ENCODE measurements around the gene SLCO4A1. TPM values are rescaled to one million over a fixed set of nuclear protein-coding genes. Genes with fewer than 3 reads are reported as not detected.

SLCO4A1 gene
- total and polyA plus RNA-seq, 9 donors = 1.1 to 10.9 (median 3.7) TPM

DNA sequence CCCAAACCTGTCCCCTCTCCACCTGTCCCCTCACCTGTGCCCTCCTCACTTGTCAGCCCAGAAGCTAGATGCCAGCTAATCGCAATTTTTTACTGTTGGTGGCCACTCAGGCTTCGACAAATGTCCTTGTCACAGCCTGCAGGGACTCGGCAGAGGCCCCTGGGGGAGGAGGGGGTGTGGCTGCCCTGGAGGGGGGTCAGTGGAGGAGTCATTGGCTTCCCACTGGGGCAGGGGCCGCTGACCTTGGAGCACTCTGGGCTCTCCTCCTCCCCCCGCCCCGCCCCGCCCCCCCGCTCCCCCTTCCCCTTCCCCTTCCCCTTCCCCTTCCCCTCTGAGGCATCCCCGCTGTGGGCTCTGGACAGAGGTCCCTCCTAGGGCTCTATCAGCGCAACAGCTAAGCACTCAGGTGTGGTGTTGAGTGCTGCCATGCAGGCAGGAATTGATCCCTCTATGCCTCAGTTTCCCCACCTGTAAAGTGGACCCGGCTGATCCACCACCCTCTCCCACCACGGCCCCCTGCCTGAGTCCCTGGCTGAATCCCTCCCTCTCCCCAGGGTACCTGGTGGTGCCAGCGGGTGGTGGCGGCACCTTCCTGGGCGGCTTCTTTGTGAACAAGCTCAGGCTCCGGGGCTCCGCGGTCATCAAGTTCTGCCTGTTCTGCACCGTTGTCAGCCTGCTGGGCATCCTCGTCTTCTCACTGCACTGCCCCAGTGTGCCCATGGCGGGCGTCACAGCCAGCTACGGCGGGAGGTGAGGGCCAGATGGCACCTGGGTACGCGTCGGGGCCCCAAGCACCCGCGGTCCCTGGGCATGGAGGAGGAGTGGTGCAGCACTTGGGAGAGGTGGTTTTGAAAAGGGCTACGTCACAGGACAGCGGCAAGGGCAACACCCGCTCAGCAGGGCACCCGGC is 23.8 kb downstream of the SLCO4A1 start:
- TF ChIP-seq EP300 (IDR thresholded peaks at IDR 0.05) (no peak), POLR2A (IDR thresholded peaks at IDR 0.05) (no peak)
- TF ChIP-seq, protein P1, sequence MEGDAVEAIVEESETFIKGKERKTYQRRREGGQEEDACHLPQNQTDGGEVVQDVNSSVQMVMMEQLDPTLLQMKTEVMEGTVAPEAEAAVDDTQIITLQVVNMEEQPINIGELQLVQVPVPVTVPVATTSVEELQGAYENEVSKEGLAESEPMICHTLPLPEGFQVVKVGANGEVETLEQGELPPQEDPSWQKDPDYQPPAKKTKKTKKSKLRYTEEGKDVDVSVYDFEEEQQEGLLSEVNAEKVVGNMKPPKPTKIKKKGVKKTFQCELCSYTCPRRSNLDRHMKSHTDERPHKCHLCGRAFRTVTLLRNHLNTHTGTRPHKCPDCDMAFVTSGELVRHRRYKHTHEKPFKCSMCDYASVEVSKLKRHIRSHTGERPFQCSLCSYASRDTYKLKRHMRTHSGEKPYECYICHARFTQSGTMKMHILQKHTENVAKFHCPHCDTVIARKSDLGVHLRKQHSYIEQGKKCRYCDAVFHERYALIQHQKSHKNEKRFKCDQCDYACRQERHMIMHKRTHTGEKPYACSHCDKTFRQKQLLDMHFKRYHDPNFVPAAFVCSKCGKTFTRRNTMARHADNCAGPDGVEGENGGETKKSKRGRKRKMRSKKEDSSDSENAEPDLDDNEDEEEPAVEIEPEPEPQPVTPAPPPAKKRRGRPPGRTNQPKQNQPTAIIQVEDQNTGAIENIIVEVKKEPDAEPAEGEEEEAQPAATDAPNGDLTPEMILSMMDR (IDR thresholded peaks at IDR 0.05) = no peak
- Histone ChIP-seq H3K9me3 (no peaks in the 10 kb centered on the region), H3K4me1 (ENCODE audit: insufficient read depth) (no peaks in the 10 kb centered on the region), H3K27me3 (no peaks in the 10 kb centered on the region), H3K36me3 (no peaks in the 10 kb centered on the region), H3K27ac (no peak overlapping the region), H3K4me3 (no peak overlapping the region)
- intact Hi-C loops (cut with DNase I) = loop anchor here (5.0 kb wide), 3 partner anchors 126 to 341 kb away; partner anchors contain the start of gene BHLHE23 (in 2 of the 4)
- WGBS, 3 donors = 79 to 85% (median 83%) methylated on average over 28 to 31 of the region's 33 CpGs
- peak in 1 of 5 donors; percentile 14 for DNase-seq

DNA sequence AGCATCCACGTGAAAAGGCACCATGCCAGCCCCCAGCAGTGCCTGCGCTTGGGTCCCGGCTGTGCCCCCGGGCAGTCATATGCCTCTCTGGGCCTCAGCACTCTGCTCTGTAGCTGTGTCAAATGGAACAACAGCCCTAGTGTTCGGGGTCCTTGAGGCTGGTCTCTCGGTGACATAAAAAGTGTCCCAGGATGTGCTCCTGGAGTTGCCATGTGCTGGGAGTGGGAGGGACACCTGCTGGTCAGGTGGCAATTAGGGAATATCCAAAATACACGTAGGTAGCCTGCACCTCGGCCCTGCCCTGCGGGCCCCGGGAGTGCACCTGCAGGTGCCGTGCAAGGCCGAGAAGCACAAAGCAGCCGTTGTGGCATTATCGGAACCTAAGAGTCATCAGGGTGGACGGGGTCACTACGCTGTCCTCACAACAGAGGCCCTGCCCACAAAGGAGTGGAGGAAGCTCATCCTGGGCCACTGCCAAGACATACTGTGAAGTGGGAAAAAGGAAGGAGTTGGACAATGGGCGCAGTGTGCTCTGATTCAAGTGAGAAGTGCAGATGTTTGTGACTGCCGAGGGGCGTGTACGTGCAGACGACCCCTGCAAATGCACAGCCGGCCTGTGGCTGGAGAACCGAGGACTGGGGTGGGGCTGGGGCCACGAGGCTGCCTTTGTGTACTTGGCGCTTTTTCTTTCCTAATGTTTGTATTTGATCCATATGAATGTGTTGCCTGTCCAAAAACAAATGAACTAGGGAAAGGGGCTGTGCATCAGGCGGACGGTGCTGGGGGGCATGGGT is 24.6 kb downstream of the SLCO4A1 start:
- Histone ChIP-seq H3K36me3 (no peaks in the 10 kb centered on the region), H3K4me3 (no peak overlapping the region), H3K4me1 (ENCODE audit: insufficient read depth) (no peaks in the 10 kb centered on the region), H3K27ac (no peak overlapping the region), H3K9me3 (no peaks in the 10 kb centered on the region), H3K27me3 (no peaks in the 10 kb centered on the region)
- WGBS, 3 donors = 74 to 76% (median 75%) methylated on average over 25 to 27 of the region's 27 CpGs
- intact Hi-C loops (cut with DNase I) = loop anchor here (5.0 kb wide), 3 partner anchors 125 to 340 kb away; partner anchors contain the start of gene BHLHE23 (in 2 of the 4)
- no peak for TF ChIP-seq POLR2A (IDR thresholded peaks at IDR 0.05)
- TF ChIP-seq EP300 (IDR thresholded peaks at IDR 0.05) = no peak
- TF ChIP-seq, protein P1 (IDR thresholded peaks at IDR 0.05) = no peak
- DNase-seq = peak in 2 of 5 donors; percentile 28 to 33

DNA sequence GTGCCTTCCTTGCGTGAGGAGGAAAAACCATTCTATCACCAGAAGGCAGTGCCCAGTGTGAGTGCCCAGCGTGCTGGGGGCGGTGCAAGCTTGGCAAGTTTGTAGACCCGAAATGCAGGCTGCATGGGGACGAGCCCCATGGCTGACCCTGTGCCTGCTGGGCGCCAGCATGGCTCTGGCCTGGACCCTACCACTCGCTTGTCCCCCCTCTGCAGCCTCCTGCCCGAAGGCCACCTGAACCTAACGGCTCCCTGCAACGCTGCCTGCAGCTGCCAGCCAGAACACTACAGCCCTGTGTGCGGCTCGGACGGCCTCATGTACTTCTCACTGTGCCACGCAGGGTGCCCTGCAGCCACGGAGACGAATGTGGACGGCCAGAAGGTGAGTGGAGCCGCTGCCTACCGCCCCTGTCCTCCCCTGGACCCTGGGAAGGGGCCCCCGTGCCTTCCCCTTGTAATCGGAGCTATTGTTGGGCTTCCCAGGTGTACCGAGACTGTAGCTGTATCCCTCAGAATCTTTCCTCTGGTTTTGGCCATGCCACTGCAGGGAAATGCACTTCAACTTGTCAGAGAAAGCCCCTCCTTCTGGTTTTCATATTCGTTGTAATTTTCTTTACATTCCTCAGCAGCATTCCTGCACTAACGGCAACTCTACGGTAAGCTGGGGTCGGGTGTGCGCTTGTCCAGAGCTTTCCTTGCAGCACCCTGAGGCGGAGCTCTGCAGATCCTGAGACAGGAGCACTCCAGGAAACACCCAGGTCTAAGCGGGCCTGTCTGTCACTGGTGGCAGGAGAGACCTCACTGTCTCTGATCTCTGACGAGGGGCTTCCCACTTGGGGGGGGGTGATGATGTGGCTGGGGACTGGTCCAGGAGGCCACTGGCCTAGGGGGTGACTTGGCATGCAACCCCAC is 25.5 kb downstream of the SLCO4A1 start:
- TF ChIP-seq POLR2A (IDR thresholded peaks at IDR 0.05) = no peak
- TF ChIP-seq, protein P1 (IDR thresholded peaks at IDR 0.05) = no peak
- TF ChIP-seq EP300 (IDR thresholded peaks at IDR 0.05) = no peak
- intact Hi-C loops (cut with DNase I) = loop anchor here (2.0 to 5.0 kb wide), 4 partner anchors 123 to 340 kb away; partner anchors contain the start of gene BHLHE23 (in 2 of the 4)

More for the DNA sequence above, 25.5 kb downstream of the SLCO4A1 start:
- Histone ChIP-seq H3K9me3 (no peaks in the 10 kb centered on the region), H3K27ac (no peak overlapping the region), H3K4me1 (ENCODE audit: insufficient read depth) (no peaks in the 10 kb centered on the region), H3K36me3 (no peaks in the 10 kb centered on the region), H3K4me3 (no peak overlapping the region), H3K27me3 (no peaks in the 10 kb centered on the region)
- 74 to 80% (median 76%) methylated on average over 30 of the region's 30 CpGs for WGBS, 3 donors
- DNase-seq = no peak

All from ovary (tissue), 9 donors.